ENCODE results near the gene ZNF543. TPM values are rescaled to one million over a fixed set of nuclear protein-coding genes. Genes with fewer than 3 reads are reported as not detected.

The ZNF543 gene
- total RNA-seq, 1 experiment from 2014 or later: 8.4 TPM

DNA sequence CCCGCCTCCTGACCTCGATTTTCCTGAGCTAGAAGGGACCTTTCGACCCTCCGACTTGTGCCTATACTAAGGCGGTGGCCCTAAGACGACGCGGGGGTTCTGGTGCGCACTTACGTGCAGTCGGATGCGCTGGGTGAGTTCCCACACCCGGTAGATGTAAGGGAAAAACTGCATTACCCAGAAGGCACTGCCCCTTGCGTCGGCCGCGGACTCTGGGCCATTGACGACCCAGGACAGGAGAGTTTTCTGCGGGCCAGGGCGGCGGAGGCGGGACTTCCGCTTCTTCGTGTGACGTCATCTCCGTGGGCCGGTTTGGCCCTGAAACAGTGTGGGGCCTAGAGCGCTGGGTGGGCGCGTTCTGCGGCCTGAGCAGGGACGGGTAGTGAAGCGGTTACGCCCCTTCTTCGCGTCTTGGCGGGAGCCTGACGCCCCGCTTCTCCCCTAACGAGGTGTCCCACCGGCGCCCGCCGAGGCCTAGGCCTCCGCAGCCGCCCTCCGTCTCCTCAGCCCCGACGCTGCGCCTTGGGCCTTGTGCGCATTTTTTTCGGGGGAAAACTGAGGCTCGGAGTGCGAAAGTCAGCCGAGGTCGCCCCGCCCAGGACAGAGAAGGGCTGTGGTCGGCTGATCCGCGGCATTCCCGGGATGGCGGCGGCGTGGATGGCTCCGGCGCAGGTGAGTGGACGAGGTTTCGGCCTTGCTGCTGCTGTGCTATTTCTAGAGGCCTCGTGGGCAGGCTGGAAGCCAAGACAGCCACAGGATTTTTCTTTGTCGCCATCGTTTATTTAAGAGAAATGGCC lies 39.9 kb upstream of the ZNF543 start, which contains the start of gene ZNF460 (continued):
- TF ChIP-seq, protein P1, sequence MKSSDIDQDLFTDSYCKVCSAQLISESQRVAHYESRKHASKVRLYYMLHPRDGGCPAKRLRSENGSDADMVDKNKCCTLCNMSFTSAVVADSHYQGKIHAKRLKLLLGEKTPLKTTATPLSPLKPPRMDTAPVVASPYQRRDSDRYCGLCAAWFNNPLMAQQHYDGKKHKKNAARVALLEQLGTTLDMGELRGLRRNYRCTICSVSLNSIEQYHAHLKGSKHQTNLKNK (CRISPR knock-in tag; IDR thresholded peaks at IDR 0.05): no peak
- TF ChIP-seq CREB1 (CRISPR knock-in tag; IDR thresholded peaks at IDR 0.05): 0 out of 2 replicates have a peak, but pooled peaks have one; percentile 11
- TF ChIP-seq RELA (CRISPR knock-in tag; IDR thresholded peaks at IDR 0.05; ENCODE audit: borderline replicate concordance): 0 out of 2 replicates have a peak, but pooled peaks have one; percentile 51
- TF ChIP-seq ZNF396 (CRISPR knock-in tag; IDR thresholded peaks at IDR 0.05; ENCODE audit: borderline replicate concordance): no peak
- TF ChIP-seq NR1H2 (CRISPR knock-in tag; IDR thresholded peaks at IDR 0.05): no peak
- TF ChIP-seq TP53 (CRISPR knock-in tag; IDR thresholded peaks at IDR 0.05): no peak
- TF ChIP-seq, protein P2, sequence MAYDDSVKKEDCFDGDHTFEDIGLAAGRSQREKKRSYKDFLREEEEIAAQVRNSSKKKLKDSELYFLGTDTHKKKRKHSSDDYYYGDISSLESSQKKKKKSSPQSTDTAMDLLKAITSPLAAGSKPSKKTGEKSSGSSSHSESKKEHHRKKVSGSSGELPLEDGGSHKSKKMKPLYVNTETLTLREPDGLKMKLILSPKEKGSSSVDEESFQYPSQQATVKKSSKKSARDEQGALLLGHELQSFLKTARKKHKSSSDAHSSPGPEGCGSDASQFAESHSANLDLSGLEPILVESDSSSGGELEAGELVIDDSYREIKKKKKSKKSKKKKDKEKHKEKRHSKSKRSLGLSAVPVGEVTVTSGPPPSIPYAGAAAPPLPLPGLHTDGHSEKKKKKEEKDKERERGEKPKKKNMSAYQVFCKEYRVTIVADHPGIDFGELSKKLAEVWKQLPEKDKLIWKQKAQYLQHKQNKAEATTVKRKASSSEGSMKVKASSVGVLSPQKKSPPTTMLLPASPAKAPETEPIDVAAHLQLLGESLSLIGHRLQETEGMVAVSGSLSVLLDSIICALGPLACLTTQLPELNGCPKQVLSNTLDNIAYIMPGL (CRISPR knock-in tag; IDR thresholded peaks at IDR 0.05): peak; percentile 60; the same call in 1 of the 2 replicates
- TF ChIP-seq, protein P3, sequence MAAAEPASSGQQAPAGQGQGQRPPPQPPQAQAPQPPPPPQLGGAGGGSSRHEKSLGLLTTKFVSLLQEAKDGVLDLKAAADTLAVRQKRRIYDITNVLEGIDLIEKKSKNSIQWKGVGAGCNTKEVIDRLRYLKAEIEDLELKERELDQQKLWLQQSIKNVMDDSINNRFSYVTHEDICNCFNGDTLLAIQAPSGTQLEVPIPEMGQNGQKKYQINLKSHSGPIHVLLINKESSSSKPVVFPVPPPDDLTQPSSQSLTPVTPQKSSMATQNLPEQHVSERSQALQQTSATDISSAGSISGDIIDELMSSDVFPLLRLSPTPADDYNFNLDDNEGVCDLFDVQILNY (CRISPR knock-in tag; IDR thresholded peaks at IDR 0.05): no peak
- TF ChIP-seq, protein P4, sequence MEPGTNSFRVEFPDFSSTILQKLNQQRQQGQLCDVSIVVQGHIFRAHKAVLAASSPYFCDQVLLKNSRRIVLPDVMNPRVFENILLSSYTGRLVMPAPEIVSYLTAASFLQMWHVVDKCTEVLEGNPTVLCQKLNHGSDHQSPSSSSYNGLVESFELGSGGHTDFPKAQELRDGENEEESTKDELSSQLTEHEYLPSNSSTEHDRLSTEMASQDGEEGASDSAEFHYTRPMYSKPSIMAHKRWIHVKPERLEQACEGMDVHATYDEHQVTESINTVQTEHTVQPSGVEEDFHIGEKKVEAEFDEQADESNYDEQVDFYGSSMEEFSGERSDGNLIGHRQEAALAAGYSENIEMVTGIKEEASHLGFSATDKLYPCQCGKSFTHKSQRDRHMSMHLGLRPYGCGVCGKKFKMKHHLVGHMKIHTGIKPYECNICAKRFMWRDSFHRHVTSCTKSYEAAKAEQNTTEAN (CRISPR knock-in tag; IDR thresholded peaks at IDR 0.05): no peak; the same call in 1 of the 2 replicates
- no peak for TF ChIP-seq TEAD4 (CRISPR knock-in tag; IDR thresholded peaks at IDR 0.05)
- TF ChIP-seq, protein P5, sequence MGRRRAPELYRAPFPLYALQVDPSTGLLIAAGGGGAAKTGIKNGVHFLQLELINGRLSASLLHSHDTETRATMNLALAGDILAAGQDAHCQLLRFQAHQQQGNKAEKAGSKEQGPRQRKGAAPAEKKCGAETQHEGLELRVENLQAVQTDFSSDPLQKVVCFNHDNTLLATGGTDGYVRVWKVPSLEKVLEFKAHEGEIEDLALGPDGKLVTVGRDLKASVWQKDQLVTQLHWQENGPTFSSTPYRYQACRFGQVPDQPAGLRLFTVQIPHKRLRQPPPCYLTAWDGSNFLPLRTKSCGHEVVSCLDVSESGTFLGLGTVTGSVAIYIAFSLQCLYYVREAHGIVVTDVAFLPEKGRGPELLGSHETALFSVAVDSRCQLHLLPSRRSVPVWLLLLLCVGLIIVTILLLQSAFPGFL (CRISPR knock-in tag; IDR thresholded peaks at IDR 0.05; ENCODE audit: borderline replicate concordance): no peak
- no peak for TF ChIP-seq ZNF317 (CRISPR knock-in tag; IDR thresholded peaks at IDR 0.05; ENCODE audit: borderline replicate concordance, low read depth)
- TF ChIP-seq ZNF263 (CRISPR knock-in tag; IDR thresholded peaks at IDR 0.05; ENCODE audit: low read depth): 0 out of 2 replicates have a peak, but pooled peaks have one; percentile 22
- no peak; the same call in 1 of the 2 replicates for TF ChIP-seq NFE2L1 (CRISPR knock-in tag; IDR thresholded peaks at IDR 0.05)
- no peak for TF ChIP-seq ZNF121 (CRISPR knock-in tag; IDR thresholded peaks at IDR 0.05)
- TF ChIP-seq, protein P6, sequence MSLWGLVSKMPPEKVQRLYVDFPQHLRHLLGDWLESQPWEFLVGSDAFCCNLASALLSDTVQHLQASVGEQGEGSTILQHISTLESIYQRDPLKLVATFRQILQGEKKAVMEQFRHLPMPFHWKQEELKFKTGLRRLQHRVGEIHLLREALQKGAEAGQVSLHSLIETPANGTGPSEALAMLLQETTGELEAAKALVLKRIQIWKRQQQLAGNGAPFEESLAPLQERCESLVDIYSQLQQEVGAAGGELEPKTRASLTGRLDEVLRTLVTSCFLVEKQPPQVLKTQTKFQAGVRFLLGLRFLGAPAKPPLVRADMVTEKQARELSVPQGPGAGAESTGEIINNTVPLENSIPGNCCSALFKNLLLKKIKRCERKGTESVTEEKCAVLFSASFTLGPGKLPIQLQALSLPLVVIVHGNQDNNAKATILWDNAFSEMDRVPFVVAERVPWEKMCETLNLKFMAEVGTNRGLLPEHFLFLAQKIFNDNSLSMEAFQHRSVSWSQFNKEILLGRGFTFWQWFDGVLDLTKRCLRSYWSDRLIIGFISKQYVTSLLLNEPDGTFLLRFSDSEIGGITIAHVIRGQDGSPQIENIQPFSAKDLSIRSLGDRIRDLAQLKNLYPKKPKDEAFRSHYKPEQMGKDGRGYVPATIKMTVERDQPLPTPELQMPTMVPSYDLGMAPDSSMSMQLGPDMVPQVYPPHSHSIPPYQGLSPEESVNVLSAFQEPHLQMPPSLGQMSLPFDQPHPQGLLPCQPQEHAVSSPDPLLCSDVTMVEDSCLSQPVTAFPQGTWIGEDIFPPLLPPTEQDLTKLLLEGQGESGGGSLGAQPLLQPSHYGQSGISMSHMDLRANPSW (CRISPR knock-in tag; conservative IDR thresholded peaks at IDR 0.05; ENCODE audit: low read depth): no peak
- TF ChIP-seq, protein P7, sequence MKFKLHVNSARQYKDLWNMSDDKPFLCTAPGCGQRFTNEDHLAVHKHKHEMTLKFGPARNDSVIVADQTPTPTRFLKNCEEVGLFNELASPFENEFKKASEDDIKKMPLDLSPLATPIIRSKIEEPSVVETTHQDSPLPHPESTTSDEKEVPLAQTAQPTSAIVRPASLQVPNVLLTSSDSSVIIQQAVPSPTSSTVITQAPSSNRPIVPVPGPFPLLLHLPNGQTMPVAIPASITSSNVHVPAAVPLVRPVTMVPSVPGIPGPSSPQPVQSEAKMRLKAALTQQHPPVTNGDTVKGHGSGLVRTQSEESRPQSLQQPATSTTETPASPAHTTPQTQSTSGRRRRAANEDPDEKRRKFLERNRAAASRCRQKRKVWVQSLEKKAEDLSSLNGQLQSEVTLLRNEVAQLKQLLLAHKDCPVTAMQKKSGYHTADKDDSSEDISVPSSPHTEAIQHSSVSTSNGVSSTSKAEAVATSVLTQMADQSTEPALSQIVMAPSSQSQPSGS (CRISPR knock-in tag; IDR thresholded peaks at IDR 0.05; ENCODE audit: borderline replicate concordance, low read depth): 0 out of 2 replicates have a peak, but pooled peaks have one; percentile 29
- TF ChIP-seq, protein P8, sequence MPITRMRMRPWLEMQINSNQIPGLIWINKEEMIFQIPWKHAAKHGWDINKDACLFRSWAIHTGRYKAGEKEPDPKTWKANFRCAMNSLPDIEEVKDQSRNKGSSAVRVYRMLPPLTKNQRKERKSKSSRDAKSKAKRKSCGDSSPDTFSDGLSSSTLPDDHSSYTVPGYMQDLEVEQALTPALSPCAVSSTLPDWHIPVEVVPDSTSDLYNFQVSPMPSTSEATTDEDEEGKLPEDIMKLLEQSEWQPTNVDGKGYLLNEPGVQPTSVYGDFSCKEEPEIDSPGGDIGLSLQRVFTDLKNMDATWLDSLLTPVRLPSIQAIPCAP (CRISPR knock-in tag; IDR thresholded peaks at IDR 0.05): 0 out of 2 replicates have a peak, but pooled peaks have one; percentile 48
- TF ChIP-seq ZNF423 (CRISPR knock-in tag; IDR thresholded peaks at IDR 0.05): no peak
- peak; percentile 12; the same call in 1 of the 2 replicates for TF ChIP-seq ESRRA (CRISPR knock-in tag; IDR thresholded peaks at IDR 0.05; ENCODE audit: borderline replicate concordance)
- no peak; the same call in 1 of the 2 replicates for TF ChIP-seq ATF1 (CRISPR knock-in tag; IDR thresholded peaks at IDR 0.05)
- no peak for TF ChIP-seq JUN (CRISPR knock-in tag; IDR thresholded peaks at IDR 0.05)
- TF ChIP-seq OVOL2 (CRISPR knock-in tag; IDR thresholded peaks at IDR 0.05; ENCODE audit: borderline replicate concordance): no peak
- TF ChIP-seq ETV6 (CRISPR knock-in tag; IDR thresholded peaks at IDR 0.05): no peak
- no peak for TF ChIP-seq GTF2I (CRISPR knock-in tag; conservative IDR thresholded peaks at IDR 0.05)
- TF ChIP-seq, protein P9, sequence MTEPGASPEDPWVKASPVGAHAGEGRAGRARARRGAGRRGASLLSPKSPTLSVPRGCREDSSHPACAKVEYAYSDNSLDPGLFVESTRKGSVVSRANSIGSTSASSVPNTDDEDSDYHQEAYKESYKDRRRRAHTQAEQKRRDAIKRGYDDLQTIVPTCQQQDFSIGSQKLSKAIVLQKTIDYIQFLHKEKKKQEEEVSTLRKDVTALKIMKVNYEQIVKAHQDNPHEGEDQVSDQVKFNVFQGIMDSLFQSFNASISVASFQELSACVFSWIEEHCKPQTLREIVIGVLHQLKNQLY (CRISPR knock-in tag; IDR thresholded peaks at IDR 0.05): no peak
- no peak for TF ChIP-seq ZNF232 (CRISPR knock-in tag; IDR thresholded peaks at IDR 0.05)
- TF ChIP-seq ZNF671 (CRISPR knock-in tag; IDR thresholded peaks at IDR 0.05): no peak

All from WTC11 (cell line).